HG02571 (cell line): ENCODE measurements around the gene CNTN4.
"Not testable (repeated sequence)": the region's sequence is repeated elsewhere in the genome, so short reads cannot be mapped to it uniquely, and the experiment has no call there.

Source experiments
- ATAC-seq: cut with Tn5 transposase; IDR thresholded peaks from one replicate; pipeline ENCODE4 v1.9.1; 2021; ENCODE audit warnings: mild to moderate bottlenecking, moderate library complexity; ENCODE audit not compliant: unreplicated experiment

Gene CNTN4

GRCh38 chr3:2098398-2099027, at the start of gene CNTN4:
CNTN4 (plus strand) TSS chr3:2098866.
- no peak for ATAC-seq

GRCh38 chr3:2061360-2061759, 37.3 kb upstream of the CNTN4 start:
- ATAC-seq: no peak

- no peak for ATAC-seq
Measured at GRCh38 chr3:2071531-2071930, 27.1 kb upstream of the CNTN4 start.

GRCh38 chr3:2078821-2079220, 19.8 kb upstream of the CNTN4 start:
- ATAC-seq: no peak

- ATAC-seq: no peak
Measured at GRCh38 chr3:2082871-2083480, 15.7 kb upstream of the CNTN4 start.

- not testable (repeated sequence) for ATAC-seq
Measured at GRCh38 chr3:2083558-2083957, 15.1 kb upstream of the CNTN4 start.

- ATAC-seq: no peak
Measured at GRCh38 chr3:2090095-2090911, 8.4 kb upstream of the CNTN4 start.

GRCh38 chr3:2092758-2093157, 5.9 kb upstream of the CNTN4 start:
- no peak for ATAC-seq

GRCh38 chr3:2094941-2095340, 3.7 kb upstream of the CNTN4 start:
- no peak for ATAC-seq

- ATAC-seq: no peak
Measured at GRCh38 chr3:2096216-2096615, 2.5 kb upstream of the CNTN4 start.

- ATAC-seq: no peak
Measured at GRCh38 chr3:2097641-2098191, 950 bp upstream of the CNTN4 start.

- ATAC-seq: no peak
Measured at GRCh38 chr3:2099028-2099671, 484 bp downstream of the CNTN4 start.

GRCh38 chr3:2099779-2100191, 1.1 kb downstream of the CNTN4 start:
- ATAC-seq: no peak

- no peak for ATAC-seq
Measured at GRCh38 chr3:2106438-2106837, 7.8 kb downstream of the CNTN4 start.

GRCh38 chr3:2110597-2111117, 12.0 kb downstream of the CNTN4 start:
- no peak for ATAC-seq

GRCh38 chr3:2114617-2115275, 16.1 kb downstream of the CNTN4 start:
- no peak for ATAC-seq

GRCh38 chr3:2130726-2131125, 32.1 kb downstream of the CNTN4 start:
- no peak for ATAC-seq

GRCh38 chr3:2133146-2133545, 34.5 kb downstream of the CNTN4 start:
- ATAC-seq: no peak

- no peak for ATAC-seq
Measured at GRCh38 chr3:2137651-2138050, 39.0 kb downstream of the CNTN4 start.

GRCh38 chr3:2141482-2141881, 42.8 kb downstream of the CNTN4 start:
- no peak for ATAC-seq
